IMR-90 (cell line): ENCODE measurements around the gene ZNF277. TPM values are rescaled to one million over a fixed set of nuclear protein-coding genes. Genes with fewer than 3 reads are reported as not detected.

Experiments
- ATAC-seq: fragments of 200-7000 bp; cut with Tn5 transposase; 2 replicates; pipeline ENCODE4 v1.9.1; 2020; ENCODE audit warnings: low read depth, mild to moderate bottlenecking, moderate library complexity
- BruUV-seq: library from RNA; stranded (reverse); fragments of 400-500 nt; replicated peaks from 2 replicates; lab custom pipeline; 2021; lab: Mats Ljungman, UMichigan
- CTCF ChIA-PET: fragments of 300-600 bp; formaldehyde crosslinking; extraction: SDS; loops from one replicate; lab custom pipeline; 2021; ENCODE audit warnings: antibody characterized with exemption; lab: Yijun Ruan, JAX
- POLR2A ChIA-PET: fragments of 300-600 bp; sonication (Branson Sonifier 250); formaldehyde crosslinking; loops from one replicate; lab custom pipeline; 2022; ENCODE audit warnings: antibody characterized with exemption; ENCODE audit not compliant: unreplicated experiment; lab: Charles Lee
- DNase-seq: peaks from one replicate; pipeline ENCODE4 v3.0.0; 2013
- H2AFZ ChIP-seq: replicated peaks from 2 replicates; pipeline ENCODE3; 2013; ENCODE audit warnings: low read length, mild to moderate bottlenecking; ENCODE audit not compliant: poor library complexity
- H2AK5ac ChIP-seq: 2 replicates; pipeline ENCODE4 v1.6.1; 2013; ENCODE audit warnings: low read depth, low read length, inconsistent platforms
- H2AK9ac ChIP-seq: replicated peaks from 2 replicates; pipeline ENCODE3; 2013; ENCODE audit warnings: mild to moderate bottlenecking, low read depth, low read length, moderate library complexity; ENCODE audit not compliant: poor library complexity
- H2BK120ac ChIP-seq: 2 replicates; pipeline ENCODE4 v1.6.1; 2013; ENCODE audit warnings: low read depth, low read length, inconsistent platforms
- H2BK15ac ChIP-seq: 3 replicates; pipeline ENCODE4 v1.6.1; 2013; ENCODE audit warnings: low read depth, low read length, inconsistent platforms
- H2BK20ac ChIP-seq: 2 replicates; pipeline ENCODE4 v1.6.1; 2013; ENCODE audit warnings: low read depth, mild to moderate bottlenecking, inconsistent platforms, low read length, moderate library complexity
- H2BK5ac ChIP-seq: 2 replicates; pipeline ENCODE4 v1.6.1; 2013; ENCODE audit warnings: mild to moderate bottlenecking, low read depth, low read length, inconsistent platforms; ENCODE audit not compliant: poor library complexity, severe bottlenecking
- H3K14ac ChIP-seq: replicated peaks from 2 replicates; pipeline ENCODE4 v1.6.1; 2013; ENCODE audit warnings: low read depth, low read length, inconsistent platforms
- H3K18ac ChIP-seq: 2 replicates; pipeline ENCODE4 v1.6.1; 2013; ENCODE audit warnings: low read depth, low read length, control low read depth
- H3K23ac ChIP-seq: 2 replicates; pipeline ENCODE4 v1.6.1; 2013; ENCODE audit warnings: low read depth, low read length, inconsistent platforms
- H3K27ac ChIP-seq: 2 replicates; pipeline ENCODE4 v1.5.1; 2013; ENCODE audit warnings: mild to moderate bottlenecking, control low read depth, low read length; ENCODE audit not compliant: insufficient read depth
- H3K27me3 ChIP-seq: 2 replicates; pipeline ENCODE4 v1.6.1; 2013; ENCODE audit warnings: low read length; ENCODE audit not compliant: control insufficient read depth, insufficient read depth
- H3K36me3 ChIP-seq: 2 replicates; pipeline ENCODE4 v1.6.1; 2013; ENCODE audit warnings: low read length, mixed read lengths; ENCODE audit not compliant: control insufficient read depth, insufficient read depth
- H3K4ac ChIP-seq: 2 replicates; pipeline ENCODE4 v1.6.1; 2013; ENCODE audit warnings: low read depth, low read length, inconsistent platforms
- H3K4me1 ChIP-seq: 2 replicates; pipeline ENCODE4 v1.6.1; 2013; ENCODE audit warnings: low read length, mixed read lengths; ENCODE audit not compliant: control insufficient read depth, insufficient read depth
- H3K4me2 ChIP-seq: 2 replicates; pipeline ENCODE4 v1.6.1; 2013; ENCODE audit warnings: low read depth, mild to moderate bottlenecking, control low read depth, low read length, moderate library complexity
- H3K4me3 ChIP-seq: 2 replicates; pipeline ENCODE4 v1.5.1; 2013; ENCODE audit warnings: low read depth, mild to moderate bottlenecking, control low read depth, low read length, moderate library complexity; ENCODE audit not compliant: insufficient read depth
- H3K56ac ChIP-seq: 2 replicates; pipeline ENCODE4 v1.6.1; 2013; ENCODE audit warnings: low read length, inconsistent platforms; ENCODE audit not compliant: insufficient read depth; ENCODE audit errors: extremely low read depth
- H3K79me1 ChIP-seq, 2 experiments: 2 replicates each; pipeline ENCODE4 v1.6.1; 2013; ENCODE audit warnings: low read length in 2 of 2, inconsistent platforms in 1 of 2, low read depth in 1 of 2
- H3K9ac ChIP-seq: 2 replicates; pipeline ENCODE4 v1.6.1; 2013; ENCODE audit warnings: low read depth, low read length, control low read depth
- H3K9me1 ChIP-seq: 2 replicates; pipeline ENCODE4 v1.6.1; 2013; ENCODE audit warnings: low read length, inconsistent platforms; ENCODE audit not compliant: insufficient read depth
- H3K9me3 ChIP-seq: 2 replicates; pipeline ENCODE4 v1.6.1; 2013; ENCODE audit warnings: low read length; ENCODE audit not compliant: control insufficient read depth, insufficient read depth
- H4K20me1 ChIP-seq: 2 replicates; pipeline ENCODE4 v1.6.1; 2013; ENCODE audit warnings: low read length, inconsistent platforms; ENCODE audit not compliant: insufficient read depth
- H4K5ac ChIP-seq: 2 replicates; pipeline ENCODE4 v1.6.1; 2013; ENCODE audit warnings: mild to moderate bottlenecking, low read depth, low read length, control low read depth
- H4K8ac ChIP-seq, 2 experiments: 2 replicates each; pipeline ENCODE4 v1.6.1; 2013; ENCODE audit warnings: low read depth in 2 of 2, low read length in 2 of 2, control low read depth in 1 of 2, inconsistent platforms in 1 of 2
- H4K91ac ChIP-seq: 2 replicates; pipeline ENCODE4 v1.6.1; 2013; ENCODE audit warnings: low read depth, low read length, inconsistent platforms; ENCODE audit not compliant: insufficient read depth
- BHLHE40 ChIP-seq: fragments of 150-350 bp; IDR thresholded peaks from 2 replicates; pipeline ENCODE4 v1.6.1; 2016; ENCODE audit warnings: mild to moderate bottlenecking, low read depth, low read length
- CEBPB ChIP-seq: IDR thresholded peaks from 2 replicates; pipeline ENCODE4 v1.6.1; 2012; ENCODE audit warnings: low read depth, low read length, improper control_type of control experiment
- RAD21 ChIP-seq: IDR thresholded peaks from 2 replicates; pipeline ENCODE4 v1.6.1; 2012; ENCODE audit warnings: low read length, improper control_type of control experiment
- WGBS, 2 experiments: methylation state at CpG; one replicate each; pipeline versions ENCODE4 v1.1.5 to v1.1.7; 2013; ENCODE audit warnings: missing lambda C conversion rate in 2 of 2; ENCODE audit not compliant: insufficient read length in 1 of 2; ENCODE audit errors: extremely low coverage in 2 of 2; 5-methylcytosine and 5-hydroxymethylcytosine counted together
- dilution Hi-C: fragments of 300-500 bp; cut with HindIII; formaldehyde crosslinking; loops from one replicate; pipeline ENCODE4 v1.14.3; 2018; ENCODE audit warnings: low sequenced_read_pairs; ENCODE audit not compliant: unreplicated experiment
- in situ Hi-C: fragments of 300-500 bp; cut with MboI; formaldehyde crosslinking; loops from 3 replicates; pipeline ENCODE4 v1.14.3; 2019; ENCODE audit warnings: low sequenced_read_pairs, inconsistent platforms, mixed read lengths
- intact Hi-C: fragments of 100-400 bp; cut with micrococcal nuclease; formaldehyde crosslinking; loops from 2 replicates; pipeline ENCODE4 v1.10.0; 2022
- polyA plus RNA-seq, 3 experiments: library from polyadenylated mRNA; depleted of rRNA; stranded (reverse); fragments of >200 nt; gene quantifications; 2 replicates each; pipeline ENCODE4 v1.2.3, GENCODE V29; 2012; ENCODE audit warnings: low replicate concordance in 1 of 3
- total RNA-seq: library from RNA; depleted of rRNA; stranded (reverse); fragments of >200 nt; gene quantifications from 2 replicates; pipeline ENCODE4 v1.2.3, GENCODE V29; 2012
- TF ChIP-seq, protein P1 (sequence below): fragments of 150-350 bp; IDR thresholded peaks from 2 replicates; pipeline ENCODE4 v1.6.1; 2016; ENCODE audit warnings: low read depth, mild to moderate bottlenecking, low read length, moderate library complexity, borderline replicate concordance

ZNF277 gene
- total and polyA plus RNA-seq, 2 of the 4 experiments (the other 2 are of a cell fraction) = 7.3 to 21.3 TPM

- TF ChIP-seq BHLHE40 (no peak), RAD21 (no peak), CEBPB (peak; percentile 84)
- TF ChIP-seq, protein P1, sequence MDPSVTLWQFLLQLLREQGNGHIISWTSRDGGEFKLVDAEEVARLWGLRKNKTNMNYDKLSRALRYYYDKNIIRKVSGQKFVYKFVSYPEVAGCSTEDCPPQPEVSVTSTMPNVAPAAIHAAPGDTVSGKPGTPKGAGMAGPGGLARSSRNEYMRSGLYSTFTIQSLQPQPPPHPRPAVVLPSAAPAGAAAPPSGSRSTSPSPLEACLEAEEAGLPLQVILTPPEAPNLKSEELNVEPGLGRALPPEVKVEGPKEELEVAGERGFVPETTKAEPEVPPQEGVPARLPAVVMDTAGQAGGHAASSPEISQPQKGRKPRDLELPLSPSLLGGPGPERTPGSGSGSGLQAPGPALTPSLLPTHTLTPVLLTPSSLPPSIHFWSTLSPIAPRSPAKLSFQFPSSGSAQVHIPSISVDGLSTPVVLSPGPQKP = no peak
- peak overlapping the region; percentile 72 for H3K4me2 ChIP-seq
Observed at GRCh38 chr7:112211348-112211907, 4.9 kb downstream of the ZNF277 start.

More at GRCh38 chr7:112211348-112211907, 4.9 kb downstream of the ZNF277 start:
- Histone ChIP-seq H3K9me1 (peaks cover 11% of the 10 kb centered on the region), H3K23ac (no peak overlapping the region), H3K27me3 (no peaks in the 10 kb centered on the region), H4K20me1 (peaks cover 9% of the 10 kb centered on the region; the same call in 1 of the 2 replicates), H2BK15ac (no peak overlapping the region), H2AFZ (no peak overlapping the region), H2AK5ac (no peak overlapping the region), H3K56ac (no peak overlapping the region), H3K79me1 (peaks cover 17 to 50% of the 10 kb centered on the region in 2 experiments), H2AK9ac (no peak overlapping the region), H3K4me3 (no peak overlapping the region), H3K18ac (peak overlapping the region; percentile 34; the same call in 1 of the 2 replicates), H3K4me1 (peaks cover 10% of the 10 kb centered on the region), H4K8ac (no peak overlapping the region), H3K4ac (no peak overlapping the region), H3K27ac (peak overlapping the region; percentile 20; the same call in 1 of the 2 replicates), H3K14ac (no peak overlapping the region; the same call in 1 of the 2 replicates), H3K36me3 (no peaks in the 10 kb centered on the region), H4K91ac (no peak overlapping the region), H3K9ac (no peak overlapping the region), H4K5ac (peak overlapping the region; percentile 35; the same call in 1 of the 2 replicates), H2BK5ac (peak overlapping the region; percentile 57), H2BK120ac (no peak overlapping the region), H2BK20ac (no peak overlapping the region), H3K9me3 (no peaks in the 10 kb centered on the region)
- peak; percentile 63 for DNase-seq
- no TSS peak for BruUV-seq
- in situ Hi-C loops (loop anchor here (25.0 kb wide), 1 partner anchor 449 kb away; no protein-coding TSS in a partner anchor), dilution Hi-C loops (no loop called here), intact Hi-C loops (no loop called here)
- no peak for ATAC-seq
- WGBS, 2 experiments = no CpG with 5 or more reads among the region's 1 CpG
- POLR2A ChIA-PET = no interaction called here
- CTCF ChIA-PET = no interaction called here
